Measurements from ENCODE around the gene BICRA. TPM values are rescaled to one million over a fixed set of nuclear protein-coding genes. Genes with fewer than 3 reads are reported as not detected.

The BICRA gene
- total and polyA plus RNA-seq, 9 of the 15 experiments (the other 6 are each of a cell fraction or from before 2014, with no cell fraction given), result 0.01 to 8.8 (median 1.2) TPM

GRCh38 chr19:47713046-47714021, 104.4 kb downstream of the BICRA start, which contains the start of gene EHD2 (continued):
- TF ChIP-seq MLLT1 (IDR thresholded peaks at IDR 0.05) (0 out of 4 replicates have a peak, but pooled peaks of 1 of the 2 experiments have one; percentile 43), ZNF407 (IDR thresholded peaks at IDR 0.05; ENCODE audit: low read depth) (no peak), PHF8 (IDR thresholded peaks at IDR 0.05; ENCODE audit: borderline replicate concordance, low read length) (peak; percentile 69; the same call in 1 of the 2 replicates), ZFPM2 (CRISPR knock-in tag; IDR thresholded peaks at IDR 0.05) (no peak), MAX (CRISPR knock-in tag; IDR thresholded peaks at IDR 0.05) (peak; percentile 54), SIX5 (IDR thresholded peaks at IDR 0.05; ENCODE audit: borderline replicate concordance in 1 of 2, insufficient read depth in 1 of 2, low read depth in 1 of 2, low read length in 2 of 2) (no peak), ARID2 (IDR thresholded peaks at IDR 0.05) (peak; percentile 75), ZNF398 (CRISPR knock-in tag; IDR thresholded peaks at IDR 0.05) (no peak), C11orf30 (IDR thresholded peaks at IDR 0.05; ENCODE audit: low read depth) (no peak), CC2D1A (IDR thresholded peaks at IDR 0.05) (peak; percentile 53), ZNF280B (CRISPR knock-in tag; IDR thresholded peaks at IDR 0.05) (no peak), MCM3 (IDR thresholded peaks at IDR 0.05) (no peak)

All from K562 (cell line).